HEK293 (cell line): ENCODE results near the gene PDLIM5.

Experiments
- CTCF ChIP-seq: fragments of 450-650 bp; formaldehyde crosslinking; IDR thresholded peaks from 2 replicates; pipeline ENCODE4 v1.5.1; 2016; ENCODE audit warnings: missing biosample characterization, missing genetic modification characterization
- HOXD13 ChIP-seq: sonication (generic); formaldehyde crosslinking; IDR thresholded peaks from 2 replicates; pipeline ENCODE4 v1.8.0; 2022; ENCODE audit warnings: missing genetic modification reagents, borderline replicate concordance
- KLF1 ChIP-seq: fragments of 450-650 bp; formaldehyde crosslinking; IDR thresholded peaks from 2 replicates; pipeline ENCODE4 v1.5.1; 2016; ENCODE audit warnings: missing biosample characterization, missing genetic modification characterization
- PRDM4 ChIP-seq: fragments of 450-650 bp; formaldehyde crosslinking; IDR thresholded peaks from 2 replicates; pipeline ENCODE4 v1.5.1; 2017; ENCODE audit warnings: missing biosample characterization, missing genetic modification characterization
- YY1 ChIP-seq: fragments of 450-650 bp; formaldehyde crosslinking; IDR thresholded peaks from 2 replicates; pipeline ENCODE4 v1.5.1; 2018; ENCODE audit warnings: missing biosample characterization, missing genetic modification characterization
- ZBTB7A ChIP-seq: fragments of 450-650 bp; formaldehyde crosslinking; IDR thresholded peaks from 2 replicates; pipeline ENCODE4 v1.5.1; 2016; ENCODE audit warnings: low read depth, missing biosample characterization, missing genetic modification characterization
- ZNF274 ChIP-seq, 2 experiments: fragments of 200-500 bp in 1 of 2; fragments of 450-650 bp in 1 of 2; sonication (Bioruptor generic) in 1 of 2; formaldehyde crosslinking in 1 of 2; IDR thresholded peaks; 2 replicates each; pipeline versions ENCODE4 v1.5.1 to v1.6.1; 2014 to 2016; ENCODE audit warnings: borderline replicate concordance in 1 of 2, inconsistent platforms in 1 of 2, low read length in 1 of 2, missing biosample characterization in 1 of 2, missing genetic modification characterization in 1 of 2
- ZNF398 ChIP-seq: fragments of 450-650 bp; formaldehyde crosslinking; IDR thresholded peaks from 2 replicates; pipeline ENCODE4 v1.5.1; 2017; ENCODE audit warnings: missing biosample characterization, missing genetic modification characterization
- ZNF514 ChIP-seq: fragments of 450-650 bp; formaldehyde crosslinking; IDR thresholded peaks from 2 replicates; pipeline ENCODE4 v1.5.1; 2016; ENCODE audit warnings: missing biosample characterization, missing genetic modification characterization
- ZNF560 ChIP-seq: fragments of 450-650 bp; formaldehyde crosslinking; IDR thresholded peaks from 2 replicates; pipeline ENCODE4 v1.5.1; 2017; ENCODE audit warnings: missing biosample characterization, missing genetic modification characterization, borderline replicate concordance
- ZNF654 ChIP-seq: fragments of 450-650 bp; formaldehyde crosslinking; IDR thresholded peaks from 2 replicates; pipeline ENCODE4 v1.5.1; 2016; ENCODE audit warnings: low read depth, missing biosample characterization, missing genetic modification characterization
- ZNF777 ChIP-seq: fragments of 450-650 bp; formaldehyde crosslinking; IDR thresholded peaks from 2 replicates; pipeline ENCODE4 v1.5.1; 2017; ENCODE audit warnings: missing biosample characterization, missing genetic modification characterization, borderline replicate concordance

- no peak for TF ChIP-seq KLF1 (tag by site-specific recombination)
- TF ChIP-seq HOXD13 (CRISPR knock-in tag), result no peak
- TF ChIP-seq PRDM4 (tag by site-specific recombination), result no peak
- TF ChIP-seq ZNF514 (tag by site-specific recombination), result no peak
- no peak for TF ChIP-seq ZNF398 (tag by site-specific recombination)
- TF ChIP-seq YY1 (tag by site-specific recombination), result no peak
- TF ChIP-seq CTCF (tag by site-specific recombination), result no peak
- no peak for TF ChIP-seq ZNF654 (tag by site-specific recombination)
- no peak for TF ChIP-seq ZNF777 (tag by site-specific recombination)
- no peak for TF ChIP-seq ZNF274 (IDR thresholded peaks at IDR 0.05; ENCODE audit: low read length)
- TF ChIP-seq ZNF274 (tag by site-specific recombination; IDR thresholded peaks at IDR 0.05; ENCODE audit: borderline replicate concordance), result no peak
- TF ChIP-seq ZBTB7A (tag by site-specific recombination), result no peak
- no peak for TF ChIP-seq ZNF560 (tag by site-specific recombination)
These were observed 114.7 kb downstream of the PDLIM5 start for GRCh38 chr4:94566420-94566819.
